ENCODE data around the gene UBXN2A.
A peak's percentile ranks its signal among the peaks of the same experiment; 100 is the strongest.

Gene UBXN2A

GRCh38 chr2:23939987-23940717 is at the start of gene UBXN2A:
UBXN2A (plus strand) TSS chr2:23940463; CDS start chr2:23958315, 17,852 bp downstream.
- ATAC-seq: peak; percentile 90

GRCh38 chr2:23900133-23900532 is 40.1 kb upstream of the UBXN2A start:
- no peak for ATAC-seq

GRCh38 chr2:23900541-23901322 is 39.5 kb upstream of the UBXN2A start:
- peak; percentile 56 to 72 for ATAC-seq

GRCh38 chr2:23901966-23902846 is 38.1 kb upstream of the UBXN2A start:
- no peak for ATAC-seq

GRCh38 chr2:23903034-23903433 is 37.2 kb upstream of the UBXN2A start:
- ATAC-seq: no peak

GRCh38 chr2:23904215-23904614 is 36.0 kb upstream of the UBXN2A start:
- ATAC-seq: no peak

GRCh38 chr2:23904692-23905091 is 35.6 kb upstream of the UBXN2A start:
- ATAC-seq: no peak

- ATAC-seq: no peak
Observed at GRCh38 chr2:23905155-23905554, 35.1 kb upstream of the UBXN2A start.

GRCh38 chr2:23912054-23912453 is 28.2 kb upstream of the UBXN2A start:
- no peak for ATAC-seq

GRCh38 chr2:23915327-23915726 is 24.9 kb upstream of the UBXN2A start:
- no peak for ATAC-seq

GRCh38 chr2:23916727-23917405 is 23.4 kb upstream of the UBXN2A start:
- ATAC-seq: peak in 1 of 2 donors; percentile 25

GRCh38 chr2:23918837-23919489 is 21.3 kb upstream of the UBXN2A start:
- no peak for ATAC-seq

GRCh38 chr2:23924589-23925359 is 15.5 kb upstream of the UBXN2A start:
- ATAC-seq: no peak

GRCh38 chr2:23925702-23926289 is 14.5 kb upstream of the UBXN2A start:
- ATAC-seq: peak; percentile 34 to 48

- ATAC-seq: peak; percentile 4 to 7
Observed at GRCh38 chr2:23926290-23926749, 13.9 kb upstream of the UBXN2A start.

- ATAC-seq: peak; percentile 82 to 88
Observed at GRCh38 chr2:23926750-23927571, 13.3 kb upstream of the UBXN2A start, which contains the start of gene ATAD2B. ATAD2B (minus strand) TSS chr2:23927123; CDS start chr2:23926770, 353 bp downstream.

- ATAC-seq: no peak
Observed at GRCh38 chr2:23934259-23934658, 6.0 kb upstream of the UBXN2A start.

GRCh38 chr2:23940718-23941620 is 706 bp downstream of the UBXN2A start:
- peak; percentile 52 to 62 for ATAC-seq
